GF-D8 (cell line): ENCODE data around the gene METRNL.

Source experiments
- DNase-seq: peaks from one replicate; lab custom pipeline; 2025; lab: John Stamatoyannopoulos, UW

METRNL gene

GRCh38 chr17:83092186-83092585 is 12.8 kb downstream of the METRNL start:
- DNase-seq = no peak

- DNase-seq = no peak
These were observed 13.5 kb downstream of the METRNL start for GRCh38 chr17:83092931-83093330.

GRCh38 chr17:83093506-83093905 is 14.1 kb downstream of the METRNL start:
- DNase-seq = no peak

- no peak for DNase-seq
These were observed 14.9 kb downstream of the METRNL start for GRCh38 chr17:83094291-83094690.

GRCh38 chr17:83095016-83095415 is 15.6 kb downstream of the METRNL start:
- DNase-seq = no peak

- no peak for DNase-seq
These were observed 17.2 kb downstream of the METRNL start for GRCh38 chr17:83096401-83097224.

- DNase-seq = no peak
These were observed 18.4 kb downstream of the METRNL start for GRCh38 chr17:83097831-83098230.

- DNase-seq = no peak
These were observed 19.1 kb downstream of the METRNL start for GRCh38 chr17:83098241-83099085.

- no peak for DNase-seq
These were observed 19.7 kb downstream of the METRNL start for GRCh38 chr17:83099086-83099555.

- no peak for DNase-seq
These were observed 20.3 kb downstream of the METRNL start for GRCh38 chr17:83099570-83100181.

- no peak for DNase-seq
These were observed 20.9 kb downstream of the METRNL start for GRCh38 chr17:83100220-83100852.

- DNase-seq = no peak
These were observed 21.5 kb downstream of the METRNL start for GRCh38 chr17:83100853-83101391.

- DNase-seq = no peak
These were observed 22.5 kb downstream of the METRNL start for GRCh38 chr17:83101805-83102480.

- no peak for DNase-seq
These were observed 24.0 kb downstream of the METRNL start for GRCh38 chr17:83103200-83103942.

- no peak for DNase-seq
These were observed 24.5 kb downstream of the METRNL start for GRCh38 chr17:83103943-83104311.

- no peak for DNase-seq
These were observed 25.4 kb downstream of the METRNL start for GRCh38 chr17:83104577-83105505.

- no peak for DNase-seq
These were observed 26.1 kb downstream of the METRNL start for GRCh38 chr17:83105512-83105911.

GRCh38 chr17:83106056-83106588 is 26.7 kb downstream of the METRNL start:
- DNase-seq = no peak
